ACC112 (cell line): ENCODE measurements around the gene DSCAM.

ENCODE experiments used
- H2AFZ ChIP-seq: fragments of 200-600 bp; sonication (generic); one replicate; pipeline ENCODE4 v1.6.0; 2017; ENCODE audit warnings: antibody characterized with exemption, low read length; ENCODE audit not compliant: unreplicated experiment
- H3K27ac ChIP-seq: fragments of 200-600 bp; sonication (generic); 2 replicates; pipeline ENCODE4 v1.5.1; 2014; ENCODE audit warnings: low read depth, mild to moderate bottlenecking, antibody characterized with exemption, low read length, moderate library complexity
- H3K27me3 ChIP-seq: fragments of 200-600 bp; sonication (generic); 2 replicates; pipeline ENCODE4 v1.6.1; 2014; ENCODE audit warnings: mild to moderate bottlenecking, antibody characterized with exemption, low read length, moderate library complexity, mixed read lengths; ENCODE audit not compliant: insufficient read depth
- H3K36me3 ChIP-seq: fragments of 200-600 bp; sonication (generic); 2 replicates; pipeline ENCODE4 v1.6.1; 2016; ENCODE audit warnings: mild to moderate bottlenecking, antibody characterized with exemption, low read length, moderate library complexity, mixed read lengths; ENCODE audit not compliant: insufficient read depth
- H3K4me1 ChIP-seq: fragments of 200-600 bp; sonication (generic); one replicate; pipeline ENCODE4 v1.6.1; 2016; ENCODE audit warnings: low read length, mixed read lengths; ENCODE audit not compliant: insufficient read depth, unreplicated experiment, control insufficient read depth
- H3K4me3 ChIP-seq: fragments of 200-600 bp; sonication (generic); 2 replicates; pipeline ENCODE4 v1.5.1; 2014; ENCODE audit warnings: mild to moderate bottlenecking, low read depth, low read length
- H3K79me2 ChIP-seq: fragments of 200-600 bp; sonication (generic); one replicate; pipeline ENCODE4 v1.6.0; 2016; ENCODE audit warnings: low read length; ENCODE audit not compliant: control insufficient read depth, unreplicated experiment, insufficient read depth

Gene DSCAM

GRCh38 chr21:40472013-40472412, 374.9 kb downstream of the DSCAM start:
- Histone ChIP-seq H3K27me3 (no peaks in the 10 kb centered on the region), H3K4me1 (no peaks in the 10 kb centered on the region), H2AFZ (no peak overlapping the region), H3K36me3 (no peaks in the 10 kb centered on the region), H3K79me2 (no peaks in the 10 kb centered on the region), H3K4me3 (no peak overlapping the region), H3K27ac (no peak overlapping the region)

DNA sequence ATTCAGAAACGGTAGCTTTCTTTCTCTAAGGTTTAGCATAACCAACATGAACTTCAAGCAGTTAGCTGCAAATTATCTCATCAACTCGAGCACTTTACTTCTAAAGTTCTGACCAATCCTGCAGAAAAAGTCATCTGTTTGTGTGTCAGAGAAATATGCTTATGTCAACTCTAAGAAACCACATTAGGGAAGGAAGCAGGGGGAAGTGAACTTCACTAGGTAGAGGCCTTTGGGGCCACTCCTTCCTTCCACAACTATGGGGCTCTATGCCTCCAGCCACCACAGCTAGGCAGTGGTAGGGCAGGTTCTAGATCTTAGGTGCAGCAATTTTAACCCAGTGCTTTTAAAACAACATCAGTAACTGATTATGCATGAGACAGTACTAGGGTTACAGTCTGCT, 375.9 kb downstream of the DSCAM start:
- no peak overlapping the region for H3K27ac ChIP-seq
- no peaks in the 10 kb centered on the region for H3K4me1 ChIP-seq
- H2AFZ ChIP-seq, result no peak overlapping the region
- H3K4me3 ChIP-seq, result no peak overlapping the region
- no peaks in the 10 kb centered on the region for H3K36me3 ChIP-seq
- H3K27me3 ChIP-seq, result no peaks in the 10 kb centered on the region
- no peaks in the 10 kb centered on the region for H3K79me2 ChIP-seq

DNA sequence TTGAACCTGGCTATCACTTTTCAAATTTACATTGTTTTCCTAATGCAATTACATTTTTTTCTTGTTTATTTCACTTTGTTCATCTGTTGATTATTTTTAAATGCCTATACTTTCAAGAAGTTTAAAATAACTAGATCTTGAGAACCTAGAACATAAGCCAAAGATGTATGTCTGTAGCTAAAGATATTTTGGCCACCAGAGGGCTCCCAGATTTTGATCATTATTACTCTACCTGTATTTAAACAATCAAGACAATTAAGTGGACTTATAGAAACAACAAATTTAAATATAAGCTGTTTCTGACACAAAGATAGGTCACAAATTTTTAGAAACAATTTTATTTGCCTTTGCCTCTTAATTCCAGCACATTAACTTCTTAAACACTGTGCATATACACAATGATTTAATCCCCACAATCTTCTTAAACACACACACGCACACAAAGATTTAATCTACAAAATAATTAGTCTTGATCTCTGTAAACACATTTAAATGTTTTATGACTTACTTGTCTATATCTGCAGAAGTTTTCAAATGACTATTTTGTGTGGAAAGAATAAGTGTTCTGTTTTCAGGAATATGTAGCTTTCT, 380.0 kb downstream of the DSCAM start:
- H3K4me3 ChIP-seq, result no peak overlapping the region
- no peak overlapping the region for H3K27ac ChIP-seq
- H3K79me2 ChIP-seq, result no peaks in the 10 kb centered on the region
- no peaks in the 10 kb centered on the region for H3K4me1 ChIP-seq
- H3K36me3 ChIP-seq, result no peaks in the 10 kb centered on the region
- H3K27me3 ChIP-seq, result no peaks in the 10 kb centered on the region
- no peak overlapping the region for H2AFZ ChIP-seq

DNA sequence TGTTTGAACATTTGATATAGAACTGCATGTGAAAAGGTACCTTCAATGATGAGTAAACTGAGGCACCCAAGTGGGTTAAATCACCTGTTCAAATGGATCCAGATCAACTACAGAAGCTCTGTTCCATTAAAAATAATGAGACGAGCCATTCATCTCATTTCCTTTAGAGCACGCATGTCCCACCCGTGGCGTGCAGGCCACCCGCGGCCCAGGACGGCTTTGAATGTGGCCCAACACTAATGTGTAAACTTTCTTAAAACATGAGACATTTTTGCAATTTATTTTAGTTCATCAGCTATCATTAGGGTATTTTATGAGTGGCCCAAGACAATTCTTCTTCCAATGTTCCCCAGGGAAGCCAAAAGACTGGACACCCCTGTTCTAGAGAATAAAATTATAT, 381.6 kb downstream of the DSCAM start:
- Histone ChIP-seq H3K27ac (no peak overlapping the region), H3K4me1 (no peaks in the 10 kb centered on the region), H3K4me3 (no peak overlapping the region), H3K79me2 (no peaks in the 10 kb centered on the region), H3K36me3 (no peaks in the 10 kb centered on the region), H3K27me3 (no peaks in the 10 kb centered on the region), H2AFZ (no peak overlapping the region)

DNA sequence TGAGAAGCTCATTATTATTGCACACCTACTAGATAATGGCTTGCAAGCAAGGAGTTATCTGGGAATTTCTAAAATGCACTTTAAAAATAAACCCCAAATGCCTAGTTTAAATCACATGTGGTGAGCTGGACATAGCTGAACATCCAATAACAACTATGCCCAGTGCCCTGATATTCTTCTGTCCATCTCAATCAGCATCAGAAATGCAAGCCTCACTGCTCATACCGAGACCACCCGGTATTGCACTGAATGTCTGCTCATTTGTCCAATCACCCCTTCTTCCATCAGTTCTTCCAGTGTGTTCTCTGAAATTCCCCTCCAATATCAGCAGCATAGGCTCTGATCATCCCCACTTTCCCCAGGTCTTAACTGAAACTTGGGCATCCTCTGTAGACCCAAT, 383.8 kb downstream of the DSCAM start:
- no peak overlapping the region for H3K27ac ChIP-seq
- H3K79me2 ChIP-seq, result no peaks in the 10 kb centered on the region
- H3K4me1 ChIP-seq, result no peaks in the 10 kb centered on the region
- H3K4me3 ChIP-seq, result no peak overlapping the region
- H3K27me3 ChIP-seq, result no peaks in the 10 kb centered on the region
- no peak overlapping the region for H2AFZ ChIP-seq
- no peaks in the 10 kb centered on the region for H3K36me3 ChIP-seq

- no peaks in the 10 kb centered on the region for H3K4me1 ChIP-seq
- H2AFZ ChIP-seq, result no peak overlapping the region
- no peaks in the 10 kb centered on the region for H3K27me3 ChIP-seq
- no peaks in the 10 kb centered on the region for H3K79me2 ChIP-seq
- no peaks in the 10 kb centered on the region for H3K36me3 ChIP-seq
- H3K4me3 ChIP-seq, result no peak overlapping the region
- H3K27ac ChIP-seq, result no peak overlapping the region
Measured at GRCh38 chr21:40461008-40461407, 385.9 kb downstream of the DSCAM start.

- H3K27ac ChIP-seq, result no peak overlapping the region
- H3K36me3 ChIP-seq, result no peaks in the 10 kb centered on the region
- H3K79me2 ChIP-seq, result no peaks in the 10 kb centered on the region
- H3K4me1 ChIP-seq, result no peaks in the 10 kb centered on the region
- H2AFZ ChIP-seq, result no peak overlapping the region
- H3K4me3 ChIP-seq, result no peak overlapping the region
- no peaks in the 10 kb centered on the region for H3K27me3 ChIP-seq
Measured at GRCh38 chr21:40457741-40458140, 389.2 kb downstream of the DSCAM start.

DNA sequence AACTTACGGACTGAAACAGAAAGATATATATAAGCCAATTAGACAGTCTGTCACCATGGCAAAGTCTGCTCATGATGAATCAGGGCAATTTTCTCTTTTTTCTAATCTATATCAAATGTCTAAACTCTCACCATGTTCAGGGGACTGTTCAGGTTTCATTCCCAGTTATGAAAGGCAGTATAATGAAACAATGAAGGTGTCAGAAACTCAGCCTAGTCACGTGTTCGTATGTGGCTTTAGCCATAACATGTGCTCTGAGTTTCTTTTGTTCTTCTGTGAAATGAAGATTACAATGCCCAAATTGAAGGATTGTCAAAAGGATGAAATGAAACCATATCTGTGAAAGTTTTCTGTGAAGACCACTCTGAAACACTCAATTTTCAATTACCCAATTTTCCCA, 392.9 kb downstream of the DSCAM start:
- no peak overlapping the region for H3K4me3 ChIP-seq

GRCh38 chr21:40453183-40453582, 393.8 kb downstream of the DSCAM start:
- no peak overlapping the region for H3K4me3 ChIP-seq
- H3K79me2 ChIP-seq, result no peaks in the 10 kb centered on the region
- no peaks in the 10 kb centered on the region for H3K4me1 ChIP-seq
- no peak overlapping the region for H2AFZ ChIP-seq
- no peak overlapping the region for H3K27ac ChIP-seq
- H3K36me3 ChIP-seq, result no peaks in the 10 kb centered on the region
- no peaks in the 10 kb centered on the region for H3K27me3 ChIP-seq

More for the DNA sequence above, 392.9 kb downstream of the DSCAM start:
- H3K27me3 ChIP-seq, result no peaks in the 10 kb centered on the region
- no peak overlapping the region for H3K27ac ChIP-seq
- no peaks in the 10 kb centered on the region for H3K79me2 ChIP-seq
- no peaks in the 10 kb centered on the region for H3K36me3 ChIP-seq
- no peaks in the 10 kb centered on the region for H3K4me1 ChIP-seq
- no peak overlapping the region for H2AFZ ChIP-seq

- no peaks in the 10 kb centered on the region for H3K79me2 ChIP-seq
- no peaks in the 10 kb centered on the region for H3K36me3 ChIP-seq
- H3K27me3 ChIP-seq, result no peaks in the 10 kb centered on the region
- no peak overlapping the region for H2AFZ ChIP-seq
- H3K4me1 ChIP-seq, result no peaks in the 10 kb centered on the region
- H3K4me3 ChIP-seq, result no peak overlapping the region
- no peak overlapping the region for H3K27ac ChIP-seq
Measured at GRCh38 chr21:40452548-40452947, 394.4 kb downstream of the DSCAM start.

GRCh38 chr21:40447016-40447415, 399.9 kb downstream of the DSCAM start:
- no peaks in the 10 kb centered on the region for H3K4me1 ChIP-seq
- no peaks in the 10 kb centered on the region for H3K27me3 ChIP-seq
- H2AFZ ChIP-seq, result no peak overlapping the region
- no peaks in the 10 kb centered on the region for H3K36me3 ChIP-seq
- no peaks in the 10 kb centered on the region for H3K79me2 ChIP-seq
- H3K27ac ChIP-seq, result no peak overlapping the region
- H3K4me3 ChIP-seq, result no peak overlapping the region
